ENCODE measurements around the gene MYLK3.

DNA sequence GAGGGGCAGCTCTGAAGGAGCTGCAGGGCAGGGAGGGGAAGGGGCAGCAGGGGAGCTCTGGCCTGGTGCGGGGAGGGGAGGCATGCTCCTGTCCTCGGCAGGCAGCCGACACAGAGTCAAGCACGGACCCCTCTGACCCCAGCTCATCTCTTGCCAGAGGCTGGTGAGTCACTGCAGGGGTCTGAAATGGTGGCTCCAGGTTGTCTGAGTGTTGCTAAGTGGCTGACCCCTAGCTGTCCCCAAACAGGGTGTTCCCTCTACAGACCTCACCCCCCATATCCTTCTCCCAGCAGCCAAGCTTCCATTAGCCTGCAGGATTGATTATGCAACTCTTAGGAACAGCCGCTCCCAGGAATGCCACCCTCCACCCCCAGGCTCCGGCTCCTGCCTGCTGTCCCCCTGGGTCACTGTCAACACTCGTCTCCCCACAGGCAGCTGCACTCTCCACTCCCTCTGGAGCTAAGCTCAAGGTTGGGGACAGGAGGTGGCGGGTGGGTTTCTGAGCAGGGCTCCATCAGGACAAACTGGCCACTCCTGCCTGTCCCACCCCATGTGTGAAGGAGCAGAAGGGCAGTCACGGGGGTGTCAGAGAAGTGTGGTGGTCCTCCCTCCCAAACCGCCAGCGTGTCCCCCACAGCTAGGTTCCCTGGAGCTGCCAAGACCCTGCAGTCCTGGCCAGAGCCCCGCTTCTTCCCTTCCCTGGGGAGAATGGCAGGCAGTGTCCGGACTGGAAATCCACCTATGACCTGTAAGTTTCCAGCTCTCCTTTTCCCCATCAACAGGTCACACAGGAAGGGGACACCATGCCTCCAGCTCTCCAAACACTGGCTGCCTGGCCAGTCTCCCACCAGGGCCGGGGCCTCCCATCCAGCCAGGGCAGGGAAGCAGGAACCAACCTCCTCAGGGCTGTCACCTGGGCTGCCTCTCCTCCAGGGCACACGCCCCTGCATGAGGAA is 1.0 kb downstream of the MYLK3 start:
- TF ChIP-seq POLR2A (IDR thresholded peaks at IDR 0.05; ENCODE audit: low read depth, low read length) (no peak), POLR2AphosphoS5 (IDR thresholded peaks at IDR 0.05; ENCODE audit: low read depth, low read length) (no peak), TAF1 (IDR thresholded peaks at IDR 0.05; ENCODE audit: borderline replicate concordance, low read depth, low read length) (no peak)
